Ramos (cell line): ENCODE results near the gene PIP5K1B.
"Not testable (repeated sequence)": the region's sequence is repeated elsewhere in the genome, so short reads cannot be mapped to it uniquely, and the experiment has no call there.

Experiments
- in situ Hi-C: fragments of 300-500 bp; cut with MboI; formaldehyde crosslinking; loops from one replicate; pipeline ENCODE4 v1.14.3; 2022; ENCODE audit warnings: low sequenced_read_pairs; ENCODE audit not compliant: unreplicated experiment

Gene PIP5K1B, protein sequence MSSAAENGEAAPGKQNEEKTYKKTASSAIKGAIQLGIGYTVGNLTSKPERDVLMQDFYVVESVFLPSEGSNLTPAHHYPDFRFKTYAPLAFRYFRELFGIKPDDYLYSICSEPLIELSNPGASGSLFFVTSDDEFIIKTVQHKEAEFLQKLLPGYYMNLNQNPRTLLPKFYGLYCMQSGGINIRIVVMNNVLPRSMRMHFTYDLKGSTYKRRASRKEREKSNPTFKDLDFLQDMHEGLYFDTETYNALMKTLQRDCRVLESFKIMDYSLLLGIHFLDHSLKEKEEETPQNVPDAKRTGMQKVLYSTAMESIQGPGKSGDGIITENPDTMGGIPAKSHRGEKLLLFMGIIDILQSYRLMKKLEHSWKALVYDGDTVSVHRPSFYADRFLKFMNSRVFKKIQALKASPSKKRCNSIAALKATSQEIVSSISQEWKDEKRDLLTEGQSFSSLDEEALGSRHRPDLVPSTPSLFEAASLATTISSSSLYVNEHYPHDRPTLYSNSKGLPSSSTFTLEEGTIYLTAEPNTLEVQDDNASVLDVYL

DNA sequence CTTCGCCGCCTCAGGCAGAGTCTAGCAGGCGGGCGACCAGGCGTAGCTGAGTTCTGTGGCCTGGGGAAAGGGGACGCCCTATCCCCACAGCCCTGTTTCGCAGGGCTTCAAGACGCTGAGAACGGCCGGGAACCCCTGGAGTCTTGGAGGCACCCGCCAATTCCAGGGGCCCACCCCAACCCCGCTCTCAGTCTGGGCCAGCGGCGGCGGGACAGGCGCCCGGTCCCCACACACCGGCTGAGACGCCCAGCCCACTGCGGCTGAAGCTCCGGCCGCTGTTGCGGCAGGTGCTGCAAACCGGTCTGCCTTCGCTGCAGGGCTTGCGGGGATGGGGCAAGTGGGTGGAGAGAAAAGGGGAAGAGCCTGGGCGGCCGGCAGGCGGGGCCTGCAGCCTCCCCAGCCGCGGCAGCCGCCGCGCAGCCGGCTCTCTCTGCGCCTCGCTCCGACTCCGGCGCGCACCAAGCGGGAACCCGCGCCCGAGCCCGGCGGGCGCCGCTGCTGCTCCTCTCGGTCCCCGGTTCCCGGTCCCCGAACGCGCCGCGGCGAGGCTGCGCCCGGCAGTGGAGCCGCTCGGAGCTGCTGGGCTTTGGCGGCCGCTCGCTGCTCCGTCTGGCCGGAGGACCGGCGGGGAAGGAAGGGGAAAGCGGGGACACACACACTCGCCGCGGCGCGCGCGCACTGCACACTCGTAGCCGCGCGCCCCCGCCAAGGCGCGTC is at the start of gene PIP5K1B:
Gene PIP5K1B, plus strand, starts transcription at position 427 of the 717 bp plus-strand sequence. CDS start 117,375 bp downstream, outside the sequence.
- in situ Hi-C loops: no loop called here

DNA sequence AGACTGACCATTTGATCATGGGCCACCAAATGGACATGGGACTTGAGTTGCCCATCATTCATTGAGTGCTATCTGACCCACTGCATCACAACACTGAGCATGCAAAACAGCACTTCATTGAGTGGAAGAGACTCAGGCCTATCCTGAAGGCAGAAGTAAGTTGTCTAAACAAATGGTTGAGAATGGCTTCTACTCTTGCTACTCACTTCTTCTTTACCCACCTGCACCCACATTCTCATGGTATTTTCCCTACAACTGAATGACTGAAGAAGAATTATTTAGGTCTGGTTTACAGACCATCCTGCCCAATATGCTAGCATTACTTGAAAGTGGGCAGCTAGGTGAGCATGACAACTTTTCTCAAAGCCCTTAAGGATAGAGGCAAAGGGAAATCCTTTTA is 41.0 kb upstream of the PIP5K1B start:
- in situ Hi-C loops: no loop called here

DNA sequence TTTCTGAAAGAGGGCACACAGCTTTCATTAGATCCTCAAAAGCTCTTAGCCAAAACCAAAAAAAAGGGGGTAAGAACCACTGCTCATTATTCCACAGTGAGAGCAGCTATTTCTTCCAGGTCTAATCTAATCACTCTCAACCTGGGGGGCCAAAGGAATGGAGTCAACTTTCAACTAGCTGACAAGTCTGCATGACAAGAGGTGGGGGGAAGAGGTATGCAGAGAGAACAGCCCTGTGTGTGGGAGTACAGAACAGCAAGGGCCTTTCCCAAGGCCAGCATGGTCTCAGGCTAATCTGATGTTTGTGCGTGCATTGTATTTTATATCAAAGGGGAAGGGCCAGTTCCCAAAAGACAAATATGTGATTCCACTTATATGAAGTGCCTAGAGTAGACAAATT is 36.9 kb upstream of the PIP5K1B start:
- in situ Hi-C loops: no loop called here

DNA sequence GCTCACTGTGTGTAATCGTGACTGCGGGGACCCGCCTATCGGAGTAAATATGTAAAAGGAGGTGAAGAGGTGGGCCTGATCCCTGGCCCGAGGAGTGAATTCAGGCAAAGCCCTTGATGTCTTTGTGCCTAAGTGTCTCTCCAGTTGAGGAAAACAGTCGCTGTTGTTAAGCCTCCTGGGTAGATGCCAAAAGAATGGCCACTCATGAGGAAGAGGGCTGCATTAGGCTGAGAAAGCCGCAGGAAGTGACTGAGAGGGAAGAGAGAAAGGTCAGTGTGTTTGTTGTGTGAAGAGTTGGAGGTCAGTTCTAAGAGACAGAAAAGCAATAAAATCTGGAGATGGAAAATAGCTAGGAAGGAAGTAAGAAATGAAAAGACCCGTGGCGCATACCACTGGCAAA is 35.8 kb upstream of the PIP5K1B start:
- in situ Hi-C loops: no loop called here

DNA sequence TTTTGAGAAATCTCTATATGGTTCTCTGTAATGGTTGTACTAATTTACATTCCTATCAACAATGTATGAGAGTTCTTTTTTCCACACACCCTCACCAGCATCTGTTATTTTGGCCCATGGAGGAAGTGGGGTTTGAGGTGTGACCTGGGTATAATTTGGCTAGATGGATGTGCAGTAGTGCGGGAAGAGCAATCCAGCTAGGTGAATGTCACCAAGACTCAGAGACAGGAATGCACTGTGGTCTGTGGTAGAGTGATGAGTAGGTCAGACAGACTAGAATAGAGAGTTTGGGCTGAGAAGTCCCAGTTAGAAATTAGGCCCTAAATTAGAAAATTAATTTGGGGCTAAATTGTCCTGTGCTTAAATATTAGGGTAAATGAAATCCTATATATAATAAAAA is 32.8 kb upstream of the PIP5K1B start:
- in situ Hi-C loops: no loop called here

DNA sequence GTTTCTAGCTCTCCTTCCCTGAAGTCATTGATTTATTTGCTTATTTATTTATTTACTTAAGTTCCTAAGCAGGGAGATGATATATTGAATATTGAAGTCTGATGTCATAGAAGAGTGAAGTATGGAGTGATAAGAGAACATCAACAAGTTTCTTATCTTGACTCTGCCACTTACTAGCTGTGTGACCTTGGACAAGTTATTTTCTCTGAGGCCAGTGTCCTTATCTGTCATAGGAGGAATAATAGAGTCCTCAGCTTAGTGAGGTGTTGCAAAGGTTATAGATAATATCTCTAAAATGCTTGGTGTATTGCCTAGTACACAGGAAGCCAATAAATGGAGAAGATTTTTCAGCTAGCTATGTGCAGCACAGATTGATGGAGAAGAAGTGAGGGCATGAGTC is 32.4 kb upstream of the PIP5K1B start:
- in situ Hi-C loops: no loop called here

DNA sequence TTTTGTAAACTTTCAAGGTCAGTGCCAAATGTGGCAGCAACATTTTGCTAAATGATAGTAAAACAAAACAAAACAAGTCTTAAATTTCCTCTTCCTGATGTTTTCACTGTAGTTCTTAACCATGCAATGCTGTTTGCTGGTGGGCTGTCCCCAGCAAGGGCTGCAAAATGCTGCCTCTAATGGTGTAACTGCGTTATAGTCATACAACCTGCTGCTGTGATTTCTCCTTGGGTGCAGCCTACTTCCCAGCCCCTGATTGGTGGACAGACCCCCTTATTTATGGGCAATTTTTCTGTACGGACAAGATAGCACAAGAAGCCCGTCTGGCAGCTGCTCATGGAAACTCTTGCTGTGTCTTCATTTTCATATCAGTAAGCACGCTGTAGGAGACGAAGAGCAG is 26.6 kb upstream of the PIP5K1B start:
- in situ Hi-C loops: no loop called here

DNA sequence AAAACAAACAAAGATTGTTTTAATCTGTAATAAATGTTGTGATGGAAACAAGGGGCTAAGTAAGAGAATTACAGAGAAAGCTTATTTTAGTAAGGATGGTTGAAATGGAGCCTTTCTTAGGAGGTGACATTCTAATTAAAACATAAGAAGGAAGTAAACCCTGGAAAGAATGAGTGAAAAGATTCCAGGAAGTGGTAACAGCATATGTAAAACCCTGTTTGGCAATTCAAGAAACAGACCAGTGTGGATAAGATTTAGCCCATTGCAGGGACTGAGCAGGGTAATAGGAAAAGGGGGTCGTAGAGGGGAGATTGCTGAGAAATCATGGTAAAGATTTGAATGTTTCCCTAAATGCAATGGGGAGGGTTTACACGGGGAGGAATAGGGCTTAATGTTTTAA is 21.6 kb upstream of the PIP5K1B start:
- in situ Hi-C loops: loop anchor here (5.0 kb wide), 1 partner anchor 101 kb away; no protein-coding TSS in a partner anchor

DNA sequence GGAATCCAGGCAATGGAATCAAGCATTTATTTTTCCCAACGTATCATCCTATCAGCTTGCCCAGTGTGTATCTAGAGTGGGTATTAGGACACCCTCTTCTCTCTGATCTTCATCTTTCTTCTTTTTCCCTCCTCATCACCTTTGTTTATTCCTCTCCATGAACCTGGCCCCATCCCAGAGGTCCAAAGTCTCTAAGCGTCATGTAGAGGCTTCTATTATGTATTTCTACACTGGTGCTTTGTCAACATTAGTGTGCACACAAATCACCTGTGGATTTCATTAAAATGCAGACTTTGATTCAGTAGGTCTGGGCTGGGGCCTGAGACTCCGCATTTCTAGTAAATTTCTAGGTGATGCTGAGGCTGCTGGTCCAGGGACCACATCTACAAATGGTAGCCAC is 19.8 kb upstream of the PIP5K1B start:
- in situ Hi-C loops: no loop called here

DNA sequence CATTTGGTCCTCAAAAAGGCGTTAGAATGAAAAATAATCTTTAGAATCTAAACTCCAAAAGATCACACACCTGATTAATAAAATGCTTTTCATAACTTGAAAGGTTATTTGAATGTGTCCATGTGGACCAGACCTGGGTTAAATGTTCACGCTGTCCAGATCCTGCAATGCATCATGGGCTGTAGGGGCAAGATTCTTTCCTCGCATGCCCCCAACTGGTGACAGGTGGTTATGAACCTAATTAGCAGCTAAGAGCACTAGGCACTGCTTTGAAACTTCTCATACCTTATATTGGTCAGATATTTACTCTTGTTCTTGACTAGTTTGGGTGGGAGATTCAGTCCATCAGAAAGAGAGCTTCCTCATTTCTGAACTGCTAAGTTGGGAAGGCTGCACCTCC is 19.3 kb upstream of the PIP5K1B start:
- in situ Hi-C loops: no loop called here

DNA sequence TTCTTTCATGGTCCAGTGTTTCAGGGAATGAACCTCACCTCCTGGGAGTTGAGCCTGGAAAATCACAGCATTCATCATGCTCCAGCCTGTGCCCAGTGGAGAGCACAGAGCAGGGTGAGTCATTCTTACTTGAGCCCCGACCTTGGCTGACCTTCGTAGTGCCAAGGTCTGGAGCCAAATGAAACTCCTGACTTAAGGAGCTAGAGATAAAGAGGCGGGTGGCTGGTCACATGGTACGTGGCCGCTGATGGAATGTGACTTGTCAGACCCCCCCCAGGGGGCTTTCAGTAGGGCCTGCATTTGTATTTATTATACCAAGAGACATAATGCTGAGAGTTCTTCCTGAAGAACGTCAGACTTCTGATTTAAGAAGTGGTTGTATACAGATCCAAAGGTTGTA is 15.0 kb upstream of the PIP5K1B start:
- in situ Hi-C loops: no loop called here

DNA sequence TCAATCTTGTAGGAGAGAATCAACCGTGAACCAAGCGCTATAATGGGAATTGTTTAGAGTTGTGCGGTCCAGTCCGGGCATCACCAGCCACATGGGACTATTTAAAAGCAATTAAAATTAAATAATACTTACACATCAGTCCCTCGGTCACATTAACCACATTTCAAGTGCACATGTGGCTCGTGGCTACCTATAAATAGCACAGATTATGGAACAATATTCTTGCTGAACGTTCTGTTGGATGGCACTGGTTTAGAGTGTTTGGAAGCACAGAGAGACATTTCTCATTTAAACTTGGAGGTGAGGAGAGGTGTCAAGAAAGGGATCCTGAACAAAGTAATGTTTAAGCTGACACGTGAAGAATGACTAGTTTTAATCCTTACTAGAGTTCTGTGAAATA is 12.5 kb upstream of the PIP5K1B start:
- in situ Hi-C loops: no loop called here

DNA sequence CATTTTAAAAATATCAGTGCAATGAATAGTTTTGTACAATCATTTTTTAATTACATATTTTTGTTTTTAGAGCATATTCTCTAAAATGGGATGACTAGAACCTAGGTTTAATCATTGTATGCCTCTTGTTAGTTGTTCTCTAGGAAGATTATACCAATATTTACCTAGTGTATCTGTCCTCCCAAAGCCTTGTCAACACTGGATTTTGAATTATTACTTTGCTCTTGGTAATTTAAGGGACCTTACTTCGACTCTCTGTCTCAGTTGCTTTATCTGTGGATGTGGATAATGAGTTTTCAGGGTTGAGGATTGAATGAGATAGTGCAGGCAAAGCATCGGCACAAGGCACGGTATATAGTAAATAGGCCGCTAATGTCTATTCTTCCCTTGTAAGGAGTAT is 10.9 kb upstream of the PIP5K1B start:
- in situ Hi-C loops: no loop called here

DNA sequence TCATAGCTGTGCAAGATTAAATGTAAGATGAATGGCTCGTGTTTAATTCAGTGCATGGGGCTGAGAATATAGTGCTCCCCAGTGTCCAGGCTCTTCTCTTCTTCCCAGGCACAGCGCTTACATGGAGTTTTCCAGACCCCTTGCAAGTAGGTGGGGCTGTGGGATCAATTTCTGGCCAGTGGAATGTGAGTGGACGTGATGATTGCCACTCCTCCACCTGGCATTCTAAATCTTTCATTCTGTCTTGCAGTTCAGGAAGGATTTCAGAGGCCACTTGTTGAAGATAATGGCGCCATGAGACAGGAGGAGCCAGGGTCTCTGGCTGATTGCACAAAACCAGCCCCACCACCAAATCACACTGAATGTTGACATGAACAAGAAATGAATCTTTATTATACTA is 7.2 kb upstream of the PIP5K1B start:
- in situ Hi-C loops: no loop called here

DNA sequence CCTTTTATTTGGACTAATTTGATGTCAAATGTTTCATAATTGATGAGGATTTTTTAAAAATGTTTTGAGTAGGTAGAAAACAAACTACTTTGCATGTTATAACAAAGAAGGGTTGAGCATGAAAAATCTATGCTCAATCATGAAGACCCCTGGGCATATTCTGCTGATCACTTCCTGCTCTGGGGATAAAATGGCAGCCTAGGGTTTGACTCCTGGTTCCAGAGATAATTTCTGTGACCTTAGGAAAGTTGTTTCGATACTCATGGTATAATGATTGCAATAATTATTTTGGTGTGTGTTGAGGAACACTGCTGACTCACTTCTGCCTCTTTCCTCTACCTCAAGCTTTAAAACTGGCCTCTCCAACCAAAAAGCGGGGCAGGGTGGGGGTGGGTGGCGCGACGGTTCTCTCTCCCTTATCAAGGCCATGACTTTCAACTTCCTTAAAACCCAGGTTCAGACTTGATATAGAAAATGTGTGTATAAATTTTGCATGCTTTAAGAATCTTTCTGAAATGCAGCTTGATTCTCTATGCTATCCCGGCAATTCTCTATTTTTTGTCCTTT is 6.0 kb upstream of the PIP5K1B start:
- in situ Hi-C loops: no loop called here

DNA sequence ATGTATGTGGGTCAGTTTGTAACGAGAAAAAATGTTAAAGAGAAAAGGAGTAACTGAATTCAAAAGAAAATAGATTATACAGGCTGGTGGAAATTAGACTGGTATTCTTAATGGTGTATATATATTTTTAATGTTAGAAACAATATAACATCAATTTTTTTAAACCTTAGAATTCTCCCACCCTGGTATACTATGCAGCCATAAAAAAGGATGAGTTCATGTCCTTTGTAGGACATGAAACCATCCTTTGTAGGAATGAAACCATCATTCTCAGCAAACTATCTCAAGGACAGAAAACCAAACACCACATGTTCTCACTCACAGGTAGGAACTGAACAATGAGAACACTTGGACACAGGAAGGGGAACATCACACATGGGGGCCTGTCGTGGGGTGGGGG is 5.4 kb upstream of the PIP5K1B start:
- in situ Hi-C loops: not testable (repeated sequence)

DNA sequence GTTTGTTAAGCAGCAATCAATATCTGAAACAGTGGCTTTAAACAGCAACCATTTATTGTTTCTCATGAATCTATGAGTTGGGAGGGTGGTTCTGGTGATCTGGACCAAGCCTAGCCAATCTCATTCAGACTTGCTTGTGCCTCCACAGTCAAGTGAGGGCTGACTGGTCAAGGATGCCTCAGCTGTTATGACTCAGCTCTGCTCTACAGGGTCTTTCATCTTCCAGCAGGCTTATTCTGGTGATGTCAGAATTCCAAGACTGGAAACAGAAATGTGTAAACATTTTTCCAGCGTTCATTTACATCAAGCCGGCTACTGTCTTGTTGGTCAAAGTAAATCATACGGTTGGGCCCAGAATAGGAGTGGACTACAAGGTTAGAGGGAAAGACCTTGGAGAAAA is 2.5 kb upstream of the PIP5K1B start:
- in situ Hi-C loops: no loop called here

DNA sequence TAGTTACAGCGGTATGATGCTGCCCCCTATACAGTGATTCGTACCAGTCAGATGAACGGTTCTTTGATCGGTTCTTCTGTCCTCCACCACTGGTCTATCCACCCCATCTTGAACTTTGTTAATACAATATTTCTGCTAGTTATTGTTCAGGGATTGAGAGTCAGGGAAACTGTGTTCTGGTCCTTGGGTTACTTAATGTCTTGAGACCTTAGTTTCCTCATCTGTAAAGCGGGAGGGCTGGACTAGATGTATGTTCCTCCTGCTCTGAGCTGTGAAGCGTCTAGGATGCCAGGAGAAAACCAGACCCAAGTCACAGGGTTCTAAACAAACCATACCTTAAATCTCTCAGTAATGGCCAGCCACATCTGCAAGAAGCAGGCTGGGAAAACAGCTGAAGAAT is 1.4 kb upstream of the PIP5K1B start:
- in situ Hi-C loops: no loop called here

DNA sequence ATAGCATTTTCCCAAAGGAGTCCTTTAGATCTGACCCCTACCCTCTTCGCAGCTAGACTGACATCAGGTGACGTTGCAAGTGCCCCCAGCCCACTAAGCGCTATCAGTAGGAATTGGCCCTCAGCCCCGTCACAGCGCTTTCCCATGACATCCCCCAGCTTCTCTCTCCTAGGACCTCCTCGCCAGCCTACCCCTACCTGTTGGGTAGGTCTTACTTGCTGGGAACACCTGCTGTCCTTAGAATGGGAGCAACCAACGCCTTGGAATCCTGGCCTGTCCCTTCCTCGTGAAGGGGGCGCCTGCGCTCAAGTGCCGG is 584 bp upstream of the PIP5K1B start:
- in situ Hi-C loops: no loop called here

DNA sequence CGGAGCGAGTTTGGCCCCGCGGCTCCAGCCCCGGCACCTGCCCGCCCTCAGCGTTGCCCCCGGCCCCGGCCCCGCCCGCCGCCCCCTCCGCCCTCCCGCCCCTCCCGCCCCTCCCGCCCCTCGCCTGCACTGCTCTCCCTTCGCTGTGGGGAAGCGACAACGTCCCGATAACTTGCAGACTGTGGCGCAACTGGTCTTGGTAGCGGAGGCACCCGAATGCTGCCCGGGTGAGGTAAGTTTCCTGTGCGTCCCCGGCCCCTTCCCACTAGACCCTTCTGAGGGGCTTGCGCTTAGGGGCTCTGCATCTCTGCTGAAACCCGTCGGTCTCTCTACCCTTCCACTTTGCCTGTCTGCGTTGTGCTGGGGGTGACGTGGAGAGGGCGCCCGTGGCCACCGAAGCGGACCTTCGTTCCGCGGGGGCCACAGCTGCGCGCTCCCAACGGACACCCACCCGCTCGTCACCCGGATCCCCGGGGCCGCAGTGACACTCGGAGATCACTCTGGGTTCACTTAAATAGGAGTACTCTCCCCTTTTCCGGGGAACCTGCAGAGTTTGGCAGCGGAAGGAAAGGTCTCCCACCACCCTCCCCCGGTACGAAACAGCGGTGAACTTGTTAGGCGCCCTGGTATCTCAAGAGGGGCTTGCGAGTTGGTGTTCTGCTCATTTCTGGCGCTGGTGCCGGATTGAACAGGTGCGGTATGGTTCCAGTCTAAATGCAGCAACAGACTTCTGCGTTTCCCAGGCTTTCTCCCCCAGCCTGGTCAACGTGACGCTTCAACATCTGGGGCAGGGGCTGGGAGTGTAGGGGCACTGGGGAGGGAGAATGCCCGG is 707 bp downstream of the PIP5K1B start:
- in situ Hi-C loops: no loop called here
